Neural progenitor cell (in vitro differentiated cells): ENCODE results near the gene SLC44A5.

Source experiments
- EZH2phosphoT487 ChIP-seq: fragments of 200-600 bp; sonication (generic); IDR thresholded peaks from 2 replicates; pipeline ENCODE4 v1.6.1; 2017; ENCODE audit warnings: antibody characterized with exemption
- TF ChIP-seq, protein P1 (sequence below): fragments of 200-600 bp; sonication (generic); IDR thresholded peaks from 2 replicates; pipeline ENCODE4 v1.5.1; 2017; ENCODE audit warnings: antibody characterized with exemption, mild to moderate bottlenecking

DNA sequence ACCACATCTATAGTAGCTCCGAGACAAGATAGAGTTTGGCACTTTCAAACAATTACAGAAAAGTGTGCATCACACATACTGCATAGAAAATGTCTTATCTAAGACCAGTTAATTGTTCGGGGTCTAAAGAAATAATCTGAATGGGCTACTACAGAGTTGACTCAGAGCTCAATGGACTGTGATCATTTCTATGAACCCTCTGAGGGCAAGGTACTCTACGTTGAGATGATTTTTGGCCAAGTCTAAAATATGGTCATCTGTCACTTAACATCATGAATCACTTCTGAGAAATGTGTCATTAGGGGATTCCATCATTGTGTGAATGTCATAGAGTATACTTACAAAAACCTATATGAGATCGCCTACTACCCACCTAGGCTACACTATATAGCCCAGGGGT, 123.5 kb downstream of the SLC44A5 start:
- TF ChIP-seq, protein P1, sequence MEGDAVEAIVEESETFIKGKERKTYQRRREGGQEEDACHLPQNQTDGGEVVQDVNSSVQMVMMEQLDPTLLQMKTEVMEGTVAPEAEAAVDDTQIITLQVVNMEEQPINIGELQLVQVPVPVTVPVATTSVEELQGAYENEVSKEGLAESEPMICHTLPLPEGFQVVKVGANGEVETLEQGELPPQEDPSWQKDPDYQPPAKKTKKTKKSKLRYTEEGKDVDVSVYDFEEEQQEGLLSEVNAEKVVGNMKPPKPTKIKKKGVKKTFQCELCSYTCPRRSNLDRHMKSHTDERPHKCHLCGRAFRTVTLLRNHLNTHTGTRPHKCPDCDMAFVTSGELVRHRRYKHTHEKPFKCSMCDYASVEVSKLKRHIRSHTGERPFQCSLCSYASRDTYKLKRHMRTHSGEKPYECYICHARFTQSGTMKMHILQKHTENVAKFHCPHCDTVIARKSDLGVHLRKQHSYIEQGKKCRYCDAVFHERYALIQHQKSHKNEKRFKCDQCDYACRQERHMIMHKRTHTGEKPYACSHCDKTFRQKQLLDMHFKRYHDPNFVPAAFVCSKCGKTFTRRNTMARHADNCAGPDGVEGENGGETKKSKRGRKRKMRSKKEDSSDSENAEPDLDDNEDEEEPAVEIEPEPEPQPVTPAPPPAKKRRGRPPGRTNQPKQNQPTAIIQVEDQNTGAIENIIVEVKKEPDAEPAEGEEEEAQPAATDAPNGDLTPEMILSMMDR: no peak
- no peak for TF ChIP-seq EZH2phosphoT487
